ENCODE results near the gene NME2.
"Not testable (repeated sequence)": the region's sequence is repeated elsewhere in the genome, so short reads cannot be mapped to it uniquely, and the experiment has no call there.

Gene NME2

GRCh38 chr17:51153210-51154072, 12.8 kb upstream of the NME2 start, which contains the start of gene NME1:
Gene NME1, plus strand, starts transcription at chr17:51153559. Its CDS starts 2,096 bp downstream, at chr17:51155655.
- peak; percentile 96 to 100 (median 98) for DNase-seq

DNA sequence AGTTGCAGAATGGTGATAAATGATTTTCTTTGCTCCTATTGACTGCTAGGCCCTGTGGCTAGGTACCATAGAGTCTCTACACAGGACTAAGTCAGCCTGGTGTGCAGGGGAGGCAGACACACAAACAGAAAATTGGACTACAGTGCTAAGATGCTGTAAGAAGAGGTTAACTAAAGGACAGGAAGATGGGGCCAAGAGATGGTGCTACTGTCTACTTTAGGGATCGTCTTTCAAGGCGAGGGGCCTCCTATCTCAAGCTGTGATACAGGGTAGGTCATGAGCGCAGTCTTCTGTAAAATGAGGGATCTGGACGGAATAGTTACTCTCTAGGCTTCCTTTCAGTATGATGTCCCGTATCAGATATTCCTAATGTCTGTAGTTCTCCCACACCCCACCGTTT, 12.0 kb upstream of the NME2 start:
- no peak for DNase-seq

- no peak for DNase-seq
Measured at GRCh38 chr17:51155416-51155815, 10.8 kb upstream of the NME2 start.

DNA sequence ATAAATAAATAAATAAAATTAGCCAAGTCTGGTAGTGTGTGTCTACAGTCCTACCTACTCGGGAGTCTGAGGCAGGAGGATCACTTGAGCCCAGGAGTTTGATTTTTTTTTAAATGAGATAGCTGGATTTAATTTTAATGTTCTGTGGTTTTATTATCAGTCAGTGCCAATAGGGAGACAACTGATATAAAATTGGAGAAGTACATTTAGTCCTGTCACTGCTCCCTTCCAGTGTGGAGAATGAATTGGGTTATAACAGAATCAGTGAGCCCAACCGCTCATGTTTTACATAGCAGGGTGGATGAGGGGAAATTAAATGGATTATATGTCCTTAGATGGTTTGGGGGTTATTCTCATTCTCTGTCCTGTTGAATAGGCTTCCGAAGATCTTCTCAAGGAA, 6.6 kb upstream of the NME2 start:
- DNase-seq, result no peak

GRCh38 chr17:51161541-51161940, 4.7 kb upstream of the NME2 start:
- no peak for DNase-seq

DNA sequence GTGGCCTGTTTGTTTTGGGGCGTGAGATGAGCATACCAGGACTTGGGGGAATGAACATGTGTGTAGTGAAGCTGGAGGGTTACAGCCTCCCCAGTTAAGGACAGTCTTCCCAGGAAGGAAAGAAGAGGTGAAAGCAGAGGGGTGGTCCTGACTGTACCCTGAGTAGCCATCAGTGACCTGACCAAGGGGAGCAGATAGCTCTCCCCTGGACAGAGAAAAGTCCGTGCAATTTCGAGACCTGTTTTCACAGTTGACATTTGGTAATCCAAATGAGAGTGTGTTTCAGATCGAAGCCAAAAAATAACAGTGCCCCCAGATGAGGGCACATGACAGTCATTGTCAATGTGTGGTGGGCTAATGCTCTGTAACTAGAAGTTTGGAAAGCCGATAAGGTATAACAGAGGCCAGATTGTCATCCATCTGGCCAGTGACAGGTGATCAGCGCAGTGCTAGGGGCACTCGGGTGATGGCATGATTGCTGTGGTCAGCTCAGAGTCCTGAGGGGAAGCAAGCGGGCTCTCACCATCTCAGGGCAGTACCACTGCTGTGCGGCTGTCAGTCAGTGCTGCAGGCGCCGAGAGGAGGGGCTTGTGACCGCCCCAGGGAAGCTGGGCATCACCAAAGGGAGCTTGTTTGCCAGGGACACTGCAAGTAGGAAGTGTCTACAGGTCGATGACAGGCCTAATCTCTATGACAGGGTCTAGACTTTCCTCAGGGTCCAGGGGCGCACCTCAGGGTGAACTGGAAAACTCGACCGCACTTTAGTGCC, 1.1 kb upstream of the NME2 start:
- DNase-seq, result peak in 2 of 3 experiments; percentile 40 to 46

DNA sequence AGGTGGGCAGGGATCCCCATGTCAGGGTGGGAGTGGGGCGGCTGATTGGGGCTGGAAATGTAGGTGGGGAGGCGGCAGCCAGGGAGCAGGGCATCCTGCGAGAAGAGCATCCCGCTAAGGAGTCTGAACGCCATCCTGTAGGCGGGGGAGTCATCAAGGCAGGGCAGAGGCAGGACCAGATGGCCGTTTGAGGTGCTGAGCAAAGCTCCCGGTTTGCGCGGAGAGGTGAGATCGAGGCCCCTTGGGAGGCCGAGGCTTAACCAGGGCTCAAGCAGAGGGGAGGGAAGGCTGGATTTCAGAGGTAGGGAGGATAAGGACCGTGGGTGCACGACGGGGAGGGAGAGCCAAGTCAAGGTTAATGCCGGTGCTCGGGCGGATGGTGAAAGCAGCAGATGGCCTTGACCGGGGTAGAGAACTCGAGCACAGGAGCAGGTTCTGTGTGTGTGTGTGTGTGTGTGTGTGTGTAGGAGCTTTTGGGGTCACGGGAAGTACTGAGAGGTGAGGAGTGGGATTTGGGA, 472 bp upstream of the NME2 start:
- peak in 2 of 3 experiments; percentile 48 to 59 for DNase-seq

GRCh38 chr17:51166987-51167931, 1.0 kb downstream of the NME2 start:
- peak in 1 of 3 experiments; percentile 77 for DNase-seq

- no peak for DNase-seq
Measured at GRCh38 chr17:51169340-51169739, 3.1 kb downstream of the NME2 start.

GRCh38 chr17:51170736-51171135, 4.5 kb downstream of the NME2 start:
- DNase-seq, result no peak

DNA sequence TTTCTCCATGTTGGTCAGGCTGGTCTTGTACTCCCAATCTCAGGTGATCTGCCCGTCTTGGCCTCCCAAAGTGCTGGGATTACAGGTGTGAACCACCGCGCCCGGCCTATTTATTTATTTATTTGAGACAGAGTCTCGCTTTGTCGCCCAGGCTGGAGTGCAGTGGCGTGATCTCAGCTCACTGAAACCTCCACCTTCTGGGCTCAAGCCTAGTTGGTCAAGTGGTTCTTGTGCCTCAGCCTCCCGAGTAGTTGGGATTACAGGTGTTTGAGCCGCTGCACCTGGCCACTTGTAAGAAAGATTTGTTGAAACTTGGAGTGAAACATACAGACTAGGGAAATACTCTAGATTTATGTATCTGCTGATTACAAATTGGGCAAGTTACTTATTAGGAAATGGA, 5.8 kb downstream of the NME2 start:
- DNase-seq, result not testable (repeated sequence)

GRCh38 chr17:51180486-51180885, 14.3 kb downstream of the NME2 start:
- no peak for DNase-seq

- DNase-seq, result no peak
Measured at GRCh38 chr17:51184124-51184523, 17.9 kb downstream of the NME2 start.

- DNase-seq, result no peak
Measured at GRCh38 chr17:51185763-51186332, 19.6 kb downstream of the NME2 start.

DNA sequence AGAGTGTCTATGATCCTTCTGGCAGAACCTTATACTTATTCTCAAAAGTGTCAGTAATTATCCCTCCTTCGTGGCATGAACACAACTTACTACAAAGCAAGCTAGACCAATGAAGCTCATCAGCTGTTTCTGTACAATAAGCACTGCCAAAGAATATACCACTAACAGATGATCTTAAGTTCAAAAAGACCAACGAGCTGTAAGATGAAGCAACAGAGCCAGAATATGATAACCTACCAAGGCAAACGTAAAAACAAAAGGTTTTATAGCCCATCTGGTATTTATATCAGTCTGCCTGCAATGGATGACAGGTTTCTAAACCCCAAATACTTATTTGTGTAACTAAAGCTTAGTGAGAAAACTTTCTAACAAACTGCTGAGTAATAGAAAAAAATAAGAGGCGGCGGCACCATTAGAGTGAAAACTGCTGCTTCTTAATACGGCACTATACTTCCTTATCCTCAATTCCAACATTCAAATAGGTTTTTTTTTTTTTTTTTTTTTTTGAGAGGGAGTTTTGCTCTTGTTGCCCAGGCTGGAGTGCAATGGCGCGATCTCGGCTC, 22.1 kb downstream of the NME2 start:
- DNase-seq, result no peak

DNA sequence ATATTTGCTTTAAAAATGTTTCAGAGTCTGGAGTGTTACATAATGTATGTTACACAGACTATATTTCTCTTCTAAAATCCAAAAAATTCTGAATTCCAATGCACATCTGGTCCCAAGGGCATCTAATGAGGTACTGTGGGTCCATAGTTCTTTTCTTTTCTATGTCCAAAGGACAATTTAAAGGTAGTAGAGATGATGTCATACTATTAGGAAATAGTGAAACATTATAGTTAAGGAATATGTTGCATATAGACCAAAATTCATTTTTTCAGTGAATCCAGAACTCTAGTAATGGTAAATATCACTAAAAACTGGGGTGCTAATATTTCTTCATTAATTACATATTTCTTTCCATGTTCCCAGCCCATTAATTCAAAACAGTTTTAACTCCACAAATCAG, 23.0 kb downstream of the NME2 start:
- DNase-seq, result no peak

GRCh38 chr17:51189628-51190027, 23.4 kb downstream of the NME2 start:
- DNase-seq, result no peak

GRCh38 chr17:51191895-51192294, 25.7 kb downstream of the NME2 start:
- no peak for DNase-seq

- no peak for DNase-seq
Measured at GRCh38 chr17:51197754-51198153, 31.5 kb downstream of the NME2 start.

DNA sequence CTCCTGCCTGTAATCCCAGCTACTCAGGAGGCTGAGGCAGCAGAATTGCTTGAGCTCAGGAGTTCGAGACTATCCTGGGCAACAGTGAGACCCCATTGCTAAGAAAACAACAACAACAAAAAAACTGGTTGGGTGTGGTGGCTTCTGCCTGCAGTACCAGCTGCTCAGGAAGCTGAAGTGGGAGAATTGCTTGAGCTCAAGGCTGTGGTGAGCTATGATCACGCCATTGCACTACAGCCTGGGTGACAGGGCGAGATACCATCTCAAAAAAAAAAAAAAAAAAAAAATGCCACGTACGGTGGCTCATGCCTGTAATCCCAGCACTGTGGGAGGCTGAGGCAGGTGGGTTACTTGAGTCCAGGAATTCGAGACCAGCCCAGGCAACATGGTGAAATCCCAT, 34.1 kb downstream of the NME2 start:
- DNase-seq, result no peak

- DNase-seq, result no peak
Measured at GRCh38 chr17:51200846-51201245, 34.6 kb downstream of the NME2 start.

- DNase-seq, result no peak
Measured at GRCh38 chr17:51203838-51204237, 37.6 kb downstream of the NME2 start.
